GM19099 (cell line): ENCODE measurements around the gene FSIP2.

Experiments
- POLR2A ChIP-seq: IDR thresholded peaks from 3 replicates; pipeline ENCODE4 v1.6.1; 2011; ENCODE audit warnings: low read depth; ENCODE audit not compliant: insufficient read length; ENCODE audit errors: extremely low read depth

The FSIP2 gene

GRCh38 chr2:185738679-185739472, at the start of gene FSIP2:
TSS of gene FSIP2 (plus strand) at chr2:185738804. CDS start at chr2:185738895, 91 bp downstream.
- TF ChIP-seq POLR2A: no peak

DNA sequence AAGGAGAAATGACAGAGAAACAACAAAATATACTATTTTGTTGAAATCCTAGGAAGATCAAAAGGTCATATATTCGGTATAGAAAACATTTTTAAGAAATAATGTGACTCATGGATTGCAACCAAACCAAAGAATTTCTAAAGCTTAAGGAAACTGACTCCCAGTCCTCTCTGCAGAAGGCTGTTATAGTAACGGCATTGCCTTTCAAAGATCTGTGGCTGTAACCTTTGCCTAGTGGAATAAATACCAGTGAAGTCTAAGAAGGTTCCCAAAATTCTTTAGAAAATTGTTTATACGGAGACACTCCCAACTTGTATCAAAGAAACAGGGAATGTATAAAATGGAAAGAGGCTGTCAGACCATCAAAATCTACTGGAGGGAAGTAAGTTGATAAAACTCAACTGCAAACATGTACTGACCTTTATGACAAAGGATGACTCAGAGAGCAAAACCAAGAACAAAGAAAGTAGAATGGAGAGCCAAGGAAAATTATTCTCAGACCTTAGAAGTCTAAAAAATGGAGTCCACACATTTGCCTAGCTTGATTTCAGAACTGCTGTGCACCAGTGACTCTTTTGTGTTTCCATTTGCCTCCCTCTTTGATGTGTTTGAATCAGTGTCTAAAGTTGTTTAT, 48.6 kb upstream of the FSIP2 start:
- TF ChIP-seq POLR2A: no peak

DNA sequence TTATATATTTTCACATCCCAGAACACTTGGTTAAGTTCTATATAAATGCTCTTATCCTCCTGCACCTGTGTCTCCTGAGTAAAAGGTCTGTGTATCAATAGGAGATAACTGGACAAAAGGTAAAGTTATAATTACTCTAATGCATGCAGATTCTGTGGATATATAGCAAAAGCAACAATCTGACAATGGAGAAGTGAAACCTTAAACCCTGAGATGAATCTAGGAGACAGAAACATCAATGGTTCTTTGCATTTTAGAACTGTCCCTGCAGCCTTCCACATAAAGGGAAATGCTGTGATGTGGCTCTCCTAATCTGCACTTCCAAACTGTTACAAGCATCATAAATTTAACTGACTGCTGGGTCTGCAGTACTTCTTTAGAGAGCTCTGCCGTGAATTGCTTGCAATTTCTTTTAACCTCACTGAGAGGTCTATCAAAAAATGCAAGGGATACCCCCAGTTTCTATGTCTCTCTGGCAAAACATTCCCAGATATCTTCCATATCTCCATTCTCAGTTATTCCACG, 42.8 kb upstream of the FSIP2 start:
- TF ChIP-seq POLR2A: no peak

- no peak for TF ChIP-seq POLR2A
Observed at GRCh38 chr2:185700883-185701282, 37.7 kb upstream of the FSIP2 start.

DNA sequence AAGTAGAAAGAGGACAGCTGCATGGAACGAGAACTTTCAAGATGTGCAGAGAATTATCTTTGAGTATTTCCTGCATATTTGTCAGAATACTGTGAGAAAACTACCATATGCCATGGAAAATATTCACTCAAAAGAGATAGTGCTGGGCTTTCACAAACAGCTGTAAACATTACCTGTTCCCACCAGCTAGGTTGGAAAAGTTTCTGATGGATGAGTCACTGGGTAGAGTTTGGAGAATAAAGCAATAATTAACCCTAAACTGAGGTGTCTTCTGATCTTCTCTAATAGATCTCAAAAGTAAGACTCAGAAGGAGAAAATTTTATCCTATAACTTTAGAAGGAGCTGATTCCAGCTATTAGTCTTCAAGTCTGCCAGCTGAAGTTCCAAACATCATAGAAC, 3.9 kb upstream of the FSIP2 start:
- TF ChIP-seq POLR2A: no peak

GRCh38 chr2:185736210-185736609, 2.4 kb upstream of the FSIP2 start:
- TF ChIP-seq POLR2A: no peak

- no peak for TF ChIP-seq POLR2A
Observed at GRCh38 chr2:185745864-185746859, 7.6 kb downstream of the FSIP2 start.

- TF ChIP-seq POLR2A: no peak
Observed at GRCh38 chr2:185757356-185757755, 18.8 kb downstream of the FSIP2 start.

GRCh38 chr2:185771396-185771795, 32.8 kb downstream of the FSIP2 start:
- no peak for TF ChIP-seq POLR2A

- TF ChIP-seq POLR2A: no peak
Observed at GRCh38 chr2:185780890-185781289, 42.3 kb downstream of the FSIP2 start.

GRCh38 chr2:185782223-185782769, 43.7 kb downstream of the FSIP2 start:
- no peak for TF ChIP-seq POLR2A

GRCh38 chr2:185785156-185785555, 46.6 kb downstream of the FSIP2 start:
- no peak for TF ChIP-seq POLR2A

DNA sequence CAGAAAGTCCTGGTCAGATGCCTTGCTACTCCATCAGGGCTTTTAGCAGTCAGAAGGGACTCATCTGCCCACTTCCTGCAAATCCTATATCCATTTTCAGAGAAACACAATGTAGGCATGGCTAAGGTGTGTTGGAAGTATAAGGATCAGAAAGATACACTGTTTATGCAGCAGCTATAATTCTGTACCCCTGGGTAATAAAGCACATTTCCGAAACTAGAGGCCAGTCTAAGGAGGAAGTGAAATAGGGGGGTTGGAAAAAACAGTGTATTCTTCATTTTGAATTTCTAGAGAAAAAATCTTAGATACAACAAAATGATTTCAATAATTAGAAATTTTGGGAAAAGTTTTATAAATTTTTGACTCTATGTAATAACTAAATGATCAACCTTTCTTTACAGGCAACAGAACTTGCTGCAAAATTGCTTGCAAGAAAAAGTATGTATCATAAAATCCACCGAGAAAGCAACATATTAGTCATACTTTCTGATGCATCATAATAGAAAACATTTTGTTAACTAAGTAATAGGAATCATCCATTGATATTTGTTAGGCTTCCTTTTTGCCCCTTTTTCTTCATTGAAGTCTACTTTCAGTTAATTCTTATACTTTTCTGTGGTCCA, 47.4 kb downstream of the FSIP2 start:
- no peak for TF ChIP-seq POLR2A
